UCSD-AML1 (cell line): ENCODE measurements around the gene SMC4.
"Not testable (repeated sequence)": the region's sequence is repeated elsewhere in the genome, so short reads cannot be mapped to it uniquely, and the experiment has no call there.

Experiments
- DNase-seq: peaks from one replicate; lab custom pipeline; 2025; ENCODE audit not compliant: unreplicated experiment; lab: John Stamatoyannopoulos, UW

Gene SMC4

GRCh38 chr3:160399125-160400029 lies at the start of gene SMC4, which contains the start of gene IFT80:
Gene SMC4, plus strand, starts transcription at chr3:160399650. Its CDS starts 1,177 bp downstream, at chr3:160400827.
Gene IFT80, minus strand, starts transcription at chr3:160399225. Its CDS starts 14,625 bp downstream, at chr3:160384600.
- peak; percentile 91 for DNase-seq

GRCh38 chr3:160355826-160356225 lies 43.6 kb upstream of the SMC4 start:
- no peak for DNase-seq

DNA sequence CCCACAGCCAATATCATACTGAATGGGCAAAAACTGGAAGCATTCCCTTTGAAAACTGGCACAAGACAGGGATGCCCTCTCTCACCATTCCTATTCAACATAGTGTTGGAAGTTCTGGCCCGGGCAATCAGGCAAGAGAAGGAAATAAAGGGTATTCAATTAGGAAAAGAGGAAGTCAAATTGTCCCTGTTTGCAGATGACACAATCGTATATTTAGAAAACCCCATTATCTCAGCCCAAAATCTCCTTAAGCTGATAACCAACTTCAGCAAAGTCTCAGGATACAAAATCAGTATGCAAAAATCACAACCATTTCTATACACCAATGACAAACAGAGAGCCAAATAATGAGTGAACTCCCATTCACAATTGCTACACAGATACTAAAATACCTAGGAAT lies 36.6 kb upstream of the SMC4 start:
- not testable (repeated sequence) for DNase-seq

- no peak for DNase-seq
Measured at GRCh38 chr3:160365869-160366522, 33.5 kb upstream of the SMC4 start.

- DNase-seq, result no peak
Measured at GRCh38 chr3:160368804-160369203, 30.6 kb upstream of the SMC4 start.

DNA sequence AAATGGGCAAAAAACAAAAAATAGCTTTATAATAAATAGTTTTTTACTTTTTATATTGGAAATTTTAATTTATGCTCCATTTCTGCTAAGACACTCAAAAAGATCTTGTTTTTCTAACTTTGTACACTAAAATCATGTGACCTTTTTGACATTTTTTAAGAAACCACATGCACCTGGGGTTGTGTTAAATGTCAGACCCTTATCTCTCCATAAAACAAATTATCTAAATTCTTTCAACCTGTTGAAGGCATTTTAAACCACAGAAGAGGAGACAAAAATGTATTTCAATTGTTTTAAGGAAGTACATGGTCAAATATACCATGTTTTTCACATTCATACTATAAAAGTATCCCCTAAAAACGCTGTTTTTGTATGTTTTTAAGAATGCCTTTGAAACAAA lies 29.7 kb upstream of the SMC4 start:
- no peak for DNase-seq

DNA sequence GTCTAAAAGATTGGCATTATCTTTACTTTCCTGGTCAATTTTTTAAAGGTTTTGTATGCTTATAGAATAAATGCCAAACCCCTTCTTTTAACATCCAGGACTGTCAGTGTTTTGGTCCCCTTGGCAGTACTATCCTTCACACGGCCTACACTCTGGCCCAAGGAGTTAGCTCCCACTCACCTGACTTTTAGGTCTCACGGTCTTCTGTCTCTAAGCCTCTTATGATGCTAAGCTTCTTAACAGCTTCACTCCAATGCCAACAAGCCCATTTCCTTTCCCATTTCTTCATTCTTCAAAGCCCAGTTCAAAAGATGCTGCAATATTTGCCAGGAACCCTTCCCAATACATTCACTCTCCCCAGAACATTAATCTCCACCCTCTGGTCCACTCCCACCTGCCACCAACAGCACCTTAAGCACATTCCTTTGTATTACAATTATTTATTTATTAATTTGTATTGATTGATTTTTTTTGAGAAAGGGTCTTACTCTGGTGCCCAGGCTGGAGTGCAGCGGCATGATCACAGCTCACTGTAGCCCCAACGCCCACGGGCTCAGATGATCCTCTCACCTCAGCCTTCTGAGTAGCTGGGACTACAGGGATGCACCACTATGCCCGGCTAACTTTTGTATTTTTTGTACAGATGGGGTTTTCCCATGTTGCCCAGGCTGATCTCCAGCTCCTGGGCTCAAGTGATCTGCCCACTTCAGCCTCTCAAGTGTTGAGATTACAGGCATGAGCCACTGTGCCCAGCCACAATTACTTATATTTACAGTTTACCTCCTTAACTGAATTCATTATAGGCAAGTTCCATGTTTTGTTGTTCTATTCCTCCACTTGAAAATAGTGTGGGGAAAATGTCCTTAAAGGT lies 28.2 kb upstream of the SMC4 start:
- no peak for DNase-seq

DNA sequence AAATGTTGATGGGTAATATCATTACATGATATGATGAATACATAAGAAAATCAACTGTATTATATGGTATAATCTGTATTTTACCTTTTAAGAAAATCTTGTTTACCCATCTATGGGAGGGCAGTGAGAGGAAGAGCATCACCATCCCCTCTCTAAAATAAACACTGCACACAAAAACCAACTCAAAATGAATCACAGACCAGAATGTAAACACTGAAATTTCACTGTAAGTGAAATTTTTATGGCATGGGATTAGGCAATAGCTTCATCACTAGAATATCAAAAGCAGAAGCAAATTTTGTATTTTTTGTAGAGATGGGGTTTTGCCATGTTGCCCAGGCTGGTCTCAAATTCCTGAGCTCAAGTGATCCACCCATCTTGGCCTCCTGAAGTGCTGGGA lies 26.7 kb upstream of the SMC4 start:
- DNase-seq, result no peak

DNA sequence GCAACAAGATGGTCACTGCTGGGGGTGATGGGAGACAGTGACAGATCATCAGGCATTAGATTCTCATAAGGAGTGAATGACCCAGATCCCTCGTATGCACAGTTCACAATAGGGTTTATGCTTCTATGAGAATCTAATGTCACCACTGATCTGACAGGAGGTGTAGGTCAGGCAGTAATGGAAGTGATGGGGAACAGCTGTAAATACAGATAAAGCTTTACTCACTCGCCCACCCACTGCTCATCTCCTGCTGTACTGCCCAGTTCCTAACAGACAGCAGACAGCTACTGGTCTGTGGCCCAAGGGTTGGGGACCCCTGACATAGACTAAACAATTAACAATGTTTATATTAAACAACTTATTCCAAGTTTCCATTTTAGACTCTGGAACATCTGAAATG lies 25.8 kb upstream of the SMC4 start:
- no peak for DNase-seq

- DNase-seq, result no peak
Measured at GRCh38 chr3:160374472-160374871, 25.0 kb upstream of the SMC4 start.

DNA sequence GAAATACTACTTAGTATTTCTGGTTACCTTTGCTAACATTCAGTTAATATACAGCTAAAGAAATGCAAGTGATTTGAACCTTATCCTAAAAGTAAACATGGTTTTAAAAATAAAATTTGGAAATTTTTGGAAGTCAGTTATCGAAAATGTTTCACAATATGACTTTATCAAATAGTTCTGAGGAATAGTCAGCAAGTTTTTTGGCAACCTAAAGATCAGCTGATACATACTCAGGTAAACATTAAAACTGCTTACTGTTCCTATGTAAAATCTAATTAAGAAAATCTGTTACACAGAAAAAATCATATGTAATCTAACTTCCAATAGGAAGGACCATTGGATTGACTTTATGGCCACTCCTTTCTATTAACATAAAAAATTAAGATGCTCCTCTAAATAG lies 24.5 kb upstream of the SMC4 start:
- no peak for DNase-seq

DNA sequence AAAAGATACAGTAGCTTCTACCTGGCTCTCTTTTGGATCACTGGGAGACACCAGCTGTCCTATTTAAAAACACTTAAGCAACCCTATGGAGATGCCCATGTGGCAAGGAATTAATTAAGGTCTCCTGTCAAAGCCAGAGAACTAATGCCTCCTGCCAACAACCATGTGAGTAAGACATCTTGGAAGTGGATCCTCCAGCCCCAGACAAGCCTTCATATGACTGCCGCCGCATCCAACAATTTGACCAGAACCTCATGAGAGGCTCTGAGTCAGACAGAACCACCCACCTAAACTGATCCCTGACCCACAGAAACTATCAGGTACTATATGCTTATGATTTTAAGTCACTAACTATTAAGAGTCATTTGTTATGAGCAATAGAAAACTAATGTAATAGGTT lies 22.8 kb upstream of the SMC4 start:
- no peak for DNase-seq

GRCh38 chr3:160378331-160379109 lies 20.9 kb upstream of the SMC4 start:
- DNase-seq, result no peak

- DNase-seq, result no peak
Measured at GRCh38 chr3:160379628-160380214, 19.7 kb upstream of the SMC4 start.

GRCh38 chr3:160381470-160381869 lies 18.0 kb upstream of the SMC4 start:
- no peak for DNase-seq

GRCh38 chr3:160384639-160385318 lies 14.7 kb upstream of the SMC4 start:
- no peak for DNase-seq

DNA sequence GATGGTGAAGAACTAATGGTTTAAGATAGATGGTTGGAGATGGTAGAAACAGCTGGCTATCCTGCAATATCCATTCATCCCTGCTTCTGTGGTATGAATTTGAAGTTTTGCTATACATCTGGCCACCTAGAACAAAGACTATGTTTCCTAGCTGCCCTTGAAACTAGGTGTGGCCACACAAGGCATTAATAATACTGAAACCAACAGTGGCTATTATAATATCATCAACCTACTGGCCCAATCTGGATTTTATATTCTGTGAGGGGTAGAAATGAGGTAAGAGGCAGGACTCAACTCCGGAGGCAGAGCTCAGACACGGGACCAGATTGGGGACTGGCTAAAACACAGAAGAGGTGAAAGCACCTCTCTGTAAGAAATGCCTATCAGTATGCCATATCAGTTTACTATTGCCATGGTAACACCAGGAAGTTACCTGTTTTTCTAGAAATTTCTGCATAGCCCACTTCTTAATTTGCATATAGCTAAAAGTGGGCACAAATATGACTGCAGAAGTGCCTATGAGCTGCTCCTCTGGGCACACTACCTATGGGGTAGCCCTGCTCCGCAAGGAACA lies 8.8 kb upstream of the SMC4 start:
- DNase-seq, result no peak

GRCh38 chr3:160392798-160393197 lies 6.7 kb upstream of the SMC4 start:
- DNase-seq, result no peak

GRCh38 chr3:160393346-160394008 lies 6.0 kb upstream of the SMC4 start:
- DNase-seq, result no peak
